ENCODE data around the gene ZNF444. TPM values are rescaled to one million over a fixed set of nuclear protein-coding genes. Genes with fewer than 3 reads are reported as not detected.
"Not testable (repeated sequence)": the region's sequence is repeated elsewhere in the genome, so short reads cannot be mapped to it uniquely, and the experiment has no call there.

The ZNF444 gene
- total RNA-seq, 1 donor from 2014 or later: 19.2 TPM

DNA sequence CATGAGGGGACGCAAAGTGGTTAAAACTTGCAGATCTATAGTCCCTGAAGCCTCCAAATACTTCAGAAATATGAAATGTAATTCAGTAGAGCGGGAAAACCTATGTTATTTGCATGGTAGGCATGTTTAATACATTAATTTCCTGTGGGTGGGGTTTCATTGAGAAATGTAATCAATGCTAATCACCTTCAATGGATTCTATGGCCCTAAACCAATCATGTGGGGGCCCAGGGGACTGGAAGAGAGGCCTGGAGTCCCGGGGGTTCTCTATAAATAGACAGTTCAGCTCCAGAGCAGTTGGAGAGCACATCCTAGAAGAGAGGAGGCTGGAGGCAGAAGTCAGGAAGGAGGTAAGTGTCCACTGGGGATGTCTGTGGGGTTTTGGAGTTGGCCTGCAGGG, 60.9 kb downstream of the ZNF444 start, which contains the start of gene ZSCAN5C:
Gene ZSCAN5C, plus strand, starts transcription at position 301 of the 400 bp plus-strand sequence. CDS start 3,641 bp downstream, outside the sequence.
- H3K27ac ChIP-seq (replicated peaks): no peak within 1 kb of the TSS
- H3K4me3 ChIP-seq: no peak within 1 kb of the TSS
- no peaks in the 10 kb centered on the region for H3K36me3 ChIP-seq
- TF ChIP-seq, protein P1, sequence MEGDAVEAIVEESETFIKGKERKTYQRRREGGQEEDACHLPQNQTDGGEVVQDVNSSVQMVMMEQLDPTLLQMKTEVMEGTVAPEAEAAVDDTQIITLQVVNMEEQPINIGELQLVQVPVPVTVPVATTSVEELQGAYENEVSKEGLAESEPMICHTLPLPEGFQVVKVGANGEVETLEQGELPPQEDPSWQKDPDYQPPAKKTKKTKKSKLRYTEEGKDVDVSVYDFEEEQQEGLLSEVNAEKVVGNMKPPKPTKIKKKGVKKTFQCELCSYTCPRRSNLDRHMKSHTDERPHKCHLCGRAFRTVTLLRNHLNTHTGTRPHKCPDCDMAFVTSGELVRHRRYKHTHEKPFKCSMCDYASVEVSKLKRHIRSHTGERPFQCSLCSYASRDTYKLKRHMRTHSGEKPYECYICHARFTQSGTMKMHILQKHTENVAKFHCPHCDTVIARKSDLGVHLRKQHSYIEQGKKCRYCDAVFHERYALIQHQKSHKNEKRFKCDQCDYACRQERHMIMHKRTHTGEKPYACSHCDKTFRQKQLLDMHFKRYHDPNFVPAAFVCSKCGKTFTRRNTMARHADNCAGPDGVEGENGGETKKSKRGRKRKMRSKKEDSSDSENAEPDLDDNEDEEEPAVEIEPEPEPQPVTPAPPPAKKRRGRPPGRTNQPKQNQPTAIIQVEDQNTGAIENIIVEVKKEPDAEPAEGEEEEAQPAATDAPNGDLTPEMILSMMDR (IDR thresholded peaks at IDR 0.05; ENCODE audit: borderline replicate concordance): no peak
- no peaks in the 10 kb centered on the region for H3K4me1 ChIP-seq
- DNase-seq: no peak
- no peaks in the 10 kb centered on the region for H3K9me3 ChIP-seq (replicated peaks)
- intact Hi-C loops (cut with micrococcal nuclease): no loop called here
- peaks cover 18% of the 10 kb centered on the region for H3K27me3 ChIP-seq (ENCODE audit: low read depth)

DNA sequence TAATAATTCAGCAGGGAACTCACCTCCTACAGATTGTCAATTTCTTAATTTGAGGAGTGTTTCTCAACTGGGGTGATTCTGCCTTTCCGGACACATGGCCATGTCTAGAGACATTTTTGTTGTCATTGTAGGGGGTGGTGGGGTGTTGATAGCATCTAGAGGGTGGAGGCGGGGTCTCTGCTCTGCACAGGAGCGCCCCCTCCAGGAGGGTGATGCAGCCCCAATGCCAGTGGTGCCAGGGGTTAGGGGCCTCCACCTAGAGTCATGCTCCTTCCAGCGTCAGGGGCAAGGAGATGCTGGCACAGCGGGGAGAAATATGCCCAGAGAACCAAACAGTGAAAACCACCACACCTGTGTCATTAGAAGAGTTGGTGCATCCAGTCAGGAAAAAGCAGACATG, 66.5 kb downstream of the ZNF444 start:
- H3K27ac ChIP-seq (replicated peaks); DNase-seq; H3K9me3 ChIP-seq (replicated peaks); intact Hi-C loops (cut with micrococcal nuclease); H3K4me3 ChIP-seq; H3K36me3 ChIP-seq; H3K4me1 ChIP-seq: not testable (repeated sequence)
- H3K27me3 ChIP-seq (ENCODE audit: low read depth): peaks cover 19% of the 10 kb centered on the region

DNA sequence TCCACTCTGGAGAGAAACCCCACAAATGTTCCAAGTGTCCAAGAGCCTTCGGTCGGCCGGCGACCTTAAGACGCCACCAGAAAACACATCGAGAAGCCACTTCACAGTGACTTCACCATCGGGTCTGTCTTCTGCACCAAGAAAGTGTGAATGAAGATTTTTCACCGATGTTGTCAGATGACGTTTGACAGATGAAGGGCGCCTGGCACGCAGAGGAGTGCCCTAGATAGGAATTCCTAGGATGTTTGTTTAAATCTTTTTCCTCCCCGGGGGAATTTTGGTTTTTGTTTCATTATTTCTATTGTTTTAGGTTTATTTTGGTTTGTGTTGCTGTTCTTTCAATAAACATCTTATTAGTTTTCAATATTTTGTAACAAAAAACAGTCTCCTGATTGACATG, 68.0 kb downstream of the ZNF444 start:
- H3K4me1 ChIP-seq: no peaks in the 10 kb centered on the region
- TF ChIP-seq, protein P1 (IDR thresholded peaks at IDR 0.05; ENCODE audit: borderline replicate concordance): no peak
- peaks cover 19% of the 10 kb centered on the region for H3K27me3 ChIP-seq (ENCODE audit: low read depth)
- intact Hi-C loops (cut with micrococcal nuclease): no loop called here
- no peak overlapping the region for H3K4me3 ChIP-seq
- no peak overlapping the region for H3K27ac ChIP-seq (replicated peaks)
- no peak for DNase-seq
- H3K9me3 ChIP-seq (replicated peaks): no peaks in the 10 kb centered on the region
- H3K36me3 ChIP-seq: no peaks in the 10 kb centered on the region

DNA sequence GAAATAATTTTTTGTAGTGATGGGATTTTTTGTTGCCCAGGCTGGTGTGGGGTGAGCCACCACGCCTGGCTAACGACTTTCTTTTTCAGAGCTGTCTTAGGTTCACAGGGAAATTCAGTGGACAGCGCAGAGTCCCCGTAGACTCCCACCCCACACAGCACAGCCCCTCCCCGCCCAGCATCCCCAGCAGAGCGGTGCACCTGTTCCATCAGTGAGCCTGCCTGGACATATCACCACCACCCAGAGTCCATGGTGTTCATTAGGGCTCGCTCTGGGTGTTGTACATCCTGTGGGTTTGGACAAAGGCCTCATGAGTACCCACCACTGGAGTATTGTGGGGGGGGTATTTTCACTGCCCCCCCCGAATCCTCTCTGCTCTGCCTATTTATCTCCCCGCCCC, 68.9 kb downstream of the ZNF444 start:
- H3K36me3 ChIP-seq; H3K27ac ChIP-seq (replicated peaks); H3K4me3 ChIP-seq; H3K9me3 ChIP-seq (replicated peaks); H3K4me1 ChIP-seq; DNase-seq; intact Hi-C loops (cut with micrococcal nuclease): not testable (repeated sequence)
- peaks cover 29% of the 10 kb centered on the region for H3K27me3 ChIP-seq (ENCODE audit: low read depth)

Other genes with a start within 250 kb of the ZNF444 start
- not detected for gene NLRP13, start 209.0 kb upstream of the ZNF444 start, total RNA-seq
- not detected for gene NLRP8, start 193.5 kb upstream of the ZNF444 start, total RNA-seq
- gene NLRP5, start 154.5 kb upstream of the ZNF444 start, total RNA-seq: not detected
- gene ZNF787, start 20.0 kb upstream of the ZNF444 start, total RNA-seq: 31.8 TPM
- gene GALP, start 34.7 kb downstream of the ZNF444 start, total RNA-seq: not detected
- not detected for gene ZSCAN5B, start 56.5 kb downstream of the ZNF444 start, total RNA-seq
- gene ZSCAN5C, start 61.0 kb downstream of the ZNF444 start, total RNA-seq: not detected
- 0.55 TPM for gene EDDM13, start 131.5 kb downstream of the ZNF444 start, total RNA-seq
- gene ZSCAN5A, start 173.6 kb downstream of the ZNF444 start, total RNA-seq: 16.7 TPM